ENCODE data around the gene SPATA20. TPM values are rescaled to one million over a fixed set of nuclear protein-coding genes. Genes with fewer than 3 reads are reported as not detected.

SPATA20 gene
- total RNA-seq, 1 experiment from 2014 or later: 31.0 TPM

GRCh38 chr17:50514936-50515702, 31.9 kb upstream of the SPATA20 start:
- no peaks in the 10 kb centered on the region for H3K27me3 ChIP-seq (ENCODE audit: control insufficient read depth, insufficient read depth, low read length)
- no peaks in the 10 kb centered on the region for H3K36me3 ChIP-seq (replicated peaks; ENCODE audit: control insufficient read depth, insufficient read depth, low read length)
- no peak overlapping the region for H3K4me3 ChIP-seq (ENCODE audit: insufficient read depth, low read depth, low read length)
- no peak for DNase-seq

DNA sequence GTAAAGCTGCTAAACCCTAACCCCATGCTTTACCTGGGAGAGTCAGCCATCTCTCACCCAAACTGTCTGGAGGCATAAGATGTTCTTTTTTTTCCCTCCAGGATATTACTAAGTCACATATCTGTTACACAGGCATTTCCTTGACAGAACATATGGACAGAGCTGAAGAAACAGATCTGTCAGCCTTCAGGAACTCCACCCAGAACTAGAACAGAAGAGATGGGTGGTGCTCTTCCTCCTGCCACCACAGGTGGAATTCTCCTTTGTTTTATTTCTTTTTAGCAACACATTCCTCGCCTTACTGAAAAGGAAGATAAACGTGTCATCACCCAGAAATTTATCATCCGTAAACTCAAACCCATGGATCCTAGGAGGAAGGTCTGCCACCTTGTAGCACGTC, 30.0 kb upstream of the SPATA20 start:
- Histone ChIP-seq H3K4me3 (ENCODE audit: insufficient read depth, low read depth, low read length) (no peak overlapping the region), H3K36me3 (replicated peaks; ENCODE audit: control insufficient read depth, insufficient read depth, low read length) (no peaks in the 10 kb centered on the region), H3K27me3 (ENCODE audit: control insufficient read depth, insufficient read depth, low read length) (no peaks in the 10 kb centered on the region)
- DNase-seq: no peak

- H3K4me3 ChIP-seq (ENCODE audit: insufficient read depth, low read depth, low read length): no peak overlapping the region
- DNase-seq: no peak
- no peaks in the 10 kb centered on the region for H3K27me3 ChIP-seq (ENCODE audit: control insufficient read depth, insufficient read depth, low read length)
- H3K36me3 ChIP-seq (replicated peaks; ENCODE audit: control insufficient read depth, insufficient read depth, low read length): no peaks in the 10 kb centered on the region
Observed at GRCh38 chr17:50517504-50518383, 29.2 kb upstream of the SPATA20 start.

- H3K36me3 ChIP-seq (replicated peaks; ENCODE audit: control insufficient read depth, insufficient read depth, low read length): no peaks in the 10 kb centered on the region
- H3K27me3 ChIP-seq (ENCODE audit: control insufficient read depth, insufficient read depth, low read length): no peaks in the 10 kb centered on the region
- H3K4me3 ChIP-seq (ENCODE audit: insufficient read depth, low read depth, low read length): no peak overlapping the region
- DNase-seq: no peak
Observed at GRCh38 chr17:50518384-50519023, 28.5 kb upstream of the SPATA20 start.

GRCh38 chr17:50519141-50519834, 27.7 kb upstream of the SPATA20 start:
- Histone ChIP-seq H3K27me3 (ENCODE audit: control insufficient read depth, insufficient read depth, low read length) (no peaks in the 10 kb centered on the region), H3K4me3 (ENCODE audit: insufficient read depth, low read depth, low read length) (no peak overlapping the region), H3K36me3 (replicated peaks; ENCODE audit: control insufficient read depth, insufficient read depth, low read length) (no peaks in the 10 kb centered on the region)
- DNase-seq: no peak

GRCh38 chr17:50520483-50520882, 26.5 kb upstream of the SPATA20 start:
- no peak for DNase-seq
- no peaks in the 10 kb centered on the region for H3K36me3 ChIP-seq (replicated peaks; ENCODE audit: control insufficient read depth, insufficient read depth, low read length)
- no peak overlapping the region for H3K4me3 ChIP-seq (ENCODE audit: insufficient read depth, low read depth, low read length)
- no peaks in the 10 kb centered on the region for H3K27me3 ChIP-seq (ENCODE audit: control insufficient read depth, insufficient read depth, low read length)

GRCh38 chr17:50521514-50521913, 25.5 kb upstream of the SPATA20 start:
- H3K4me3 ChIP-seq (ENCODE audit: insufficient read depth, low read depth, low read length): no peak overlapping the region
- no peaks in the 10 kb centered on the region for H3K27me3 ChIP-seq (ENCODE audit: control insufficient read depth, insufficient read depth, low read length)
- H3K36me3 ChIP-seq (replicated peaks; ENCODE audit: control insufficient read depth, insufficient read depth, low read length): no peaks in the 10 kb centered on the region
- no peak for DNase-seq

GRCh38 chr17:50522766-50523165, 24.2 kb upstream of the SPATA20 start:
- Histone ChIP-seq H3K4me3 (ENCODE audit: insufficient read depth, low read depth, low read length) (no peak overlapping the region), H3K27me3 (ENCODE audit: control insufficient read depth, insufficient read depth, low read length) (no peaks in the 10 kb centered on the region), H3K36me3 (replicated peaks; ENCODE audit: control insufficient read depth, insufficient read depth, low read length) (no peaks in the 10 kb centered on the region)
- DNase-seq: no peak

- no peak for DNase-seq
- no peaks in the 10 kb centered on the region for H3K36me3 ChIP-seq (replicated peaks; ENCODE audit: control insufficient read depth, insufficient read depth, low read length)
Observed at GRCh38 chr17:50523208-50523607, 23.8 kb upstream of the SPATA20 start.

GRCh38 chr17:50524838-50525237, 22.1 kb upstream of the SPATA20 start:
- DNase-seq: no peak
- no peak overlapping the region for H3K4me3 ChIP-seq (ENCODE audit: insufficient read depth, low read depth, low read length)
- no peaks in the 10 kb centered on the region for H3K27me3 ChIP-seq (ENCODE audit: control insufficient read depth, insufficient read depth, low read length)
- H3K36me3 ChIP-seq (replicated peaks; ENCODE audit: control insufficient read depth, insufficient read depth, low read length): no peaks in the 10 kb centered on the region

More at GRCh38 chr17:50523208-50523607, 23.8 kb upstream of the SPATA20 start:
- no peak overlapping the region for H3K4me3 ChIP-seq (ENCODE audit: insufficient read depth, low read depth, low read length)
- H3K27me3 ChIP-seq (ENCODE audit: control insufficient read depth, insufficient read depth, low read length): no peaks in the 10 kb centered on the region

- no peak for DNase-seq
- Histone ChIP-seq H3K4me3 (ENCODE audit: insufficient read depth, low read depth, low read length) (no peak overlapping the region), H3K36me3 (replicated peaks; ENCODE audit: control insufficient read depth, insufficient read depth, low read length) (no peaks in the 10 kb centered on the region), H3K27me3 (ENCODE audit: control insufficient read depth, insufficient read depth, low read length) (peaks cover 10% of the 10 kb centered on the region)
Observed at GRCh38 chr17:50527155-50527762, 19.7 kb upstream of the SPATA20 start.

- DNase-seq: no peak
- no peak overlapping the region for H3K4me3 ChIP-seq (ENCODE audit: insufficient read depth, low read depth, low read length)
Observed at GRCh38 chr17:50527949-50528474, 19.0 kb upstream of the SPATA20 start.

GRCh38 chr17:50529849-50530248, 17.1 kb upstream of the SPATA20 start:
- H3K4me3 ChIP-seq (ENCODE audit: insufficient read depth, low read depth, low read length): no peak overlapping the region
- DNase-seq: no peak
- peaks cover 30% of the 10 kb centered on the region for H3K27me3 ChIP-seq (ENCODE audit: control insufficient read depth, insufficient read depth, low read length)
- no peaks in the 10 kb centered on the region for H3K36me3 ChIP-seq (replicated peaks; ENCODE audit: control insufficient read depth, insufficient read depth, low read length)

More at GRCh38 chr17:50527949-50528474, 19.0 kb upstream of the SPATA20 start:
- H3K36me3 ChIP-seq (replicated peaks; ENCODE audit: control insufficient read depth, insufficient read depth, low read length): no peaks in the 10 kb centered on the region
- peaks cover 17% of the 10 kb centered on the region for H3K27me3 ChIP-seq (ENCODE audit: control insufficient read depth, insufficient read depth, low read length)

Measured in H7 (cell line).